Measurements from ENCODE around the gene SLC39A2. TPM values are rescaled to one million over a fixed set of nuclear protein-coding genes. Genes with fewer than 3 reads are reported as not detected.

The SLC39A2 gene
- total and polyA plus RNA-seq, 9 of the 15 experiments (the other 6 are each of a cell fraction or from before 2014, with no cell fraction given) = 0.06 to 0.09 TPM; not detected in 7

DNA sequence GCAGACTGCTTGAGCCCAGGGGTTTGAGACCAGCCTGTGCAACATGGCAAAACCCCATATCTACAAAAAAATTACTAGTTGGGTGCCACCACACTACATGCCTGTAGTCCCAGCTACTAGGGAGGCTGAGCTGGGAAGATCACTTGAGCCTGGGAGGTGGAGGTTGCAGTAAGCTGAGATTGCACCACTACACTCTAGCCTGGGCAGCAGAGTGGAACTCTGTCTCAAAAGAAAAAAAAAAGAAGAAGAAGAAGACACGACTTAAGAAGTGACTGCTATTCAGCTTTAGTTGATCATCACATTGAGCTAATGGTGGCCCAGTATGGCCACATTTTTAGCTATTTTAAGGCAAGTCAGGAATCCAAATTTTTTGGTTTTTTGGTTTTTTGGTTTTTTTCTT is 18.2 kb upstream of the SLC39A2 start (continued):
- TF ChIP-seq, protein P1, sequence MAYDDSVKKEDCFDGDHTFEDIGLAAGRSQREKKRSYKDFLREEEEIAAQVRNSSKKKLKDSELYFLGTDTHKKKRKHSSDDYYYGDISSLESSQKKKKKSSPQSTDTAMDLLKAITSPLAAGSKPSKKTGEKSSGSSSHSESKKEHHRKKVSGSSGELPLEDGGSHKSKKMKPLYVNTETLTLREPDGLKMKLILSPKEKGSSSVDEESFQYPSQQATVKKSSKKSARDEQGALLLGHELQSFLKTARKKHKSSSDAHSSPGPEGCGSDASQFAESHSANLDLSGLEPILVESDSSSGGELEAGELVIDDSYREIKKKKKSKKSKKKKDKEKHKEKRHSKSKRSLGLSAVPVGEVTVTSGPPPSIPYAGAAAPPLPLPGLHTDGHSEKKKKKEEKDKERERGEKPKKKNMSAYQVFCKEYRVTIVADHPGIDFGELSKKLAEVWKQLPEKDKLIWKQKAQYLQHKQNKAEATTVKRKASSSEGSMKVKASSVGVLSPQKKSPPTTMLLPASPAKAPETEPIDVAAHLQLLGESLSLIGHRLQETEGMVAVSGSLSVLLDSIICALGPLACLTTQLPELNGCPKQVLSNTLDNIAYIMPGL (CRISPR knock-in tag; IDR thresholded peaks at IDR 0.05) = no peak
- TF ChIP-seq MXI1 (IDR thresholded peaks at IDR 0.05; ENCODE audit: low read depth, low read length) = no peak

GRCh38 chr14:20982646-20983369 is 16.3 kb upstream of the SLC39A2 start:
- intact Hi-C loops (cut with micrococcal nuclease) (no loop called here), in situ Hi-C loops (cut with MboI) (no loop called here)
- POLR2A ChIA-PET = interaction anchor here (0.6 to 1.3 kb wide), 2 partner anchors 9 to 48 kb away, joined by 3 to 4 read pairs; no protein-coding TSS in a partner anchor
- Histone ChIP-seq H3K36me3 (ENCODE audit: control insufficient read depth, insufficient read depth, low read length) (no peaks in the 10 kb centered on the region), H3K79me2 (ENCODE audit: control insufficient read depth, insufficient read depth, low read length) (no peaks in the 10 kb centered on the region), H4K20me1 (replicated peaks; ENCODE audit: control insufficient read depth, insufficient read depth, low read length) (no peaks in the 10 kb centered on the region), H3K27ac (ENCODE audit: extremely low read depth, low read depth, low read length) (no peak overlapping the region), H3K4me1 (replicated peaks in 1 of 2; ENCODE audit: control insufficient read depth in 2 of 2, insufficient read depth in 2 of 2, low read length in 2 of 2) (peaks cover 0 to 6% of the 10 kb centered on the region in 2 experiments; a peak in 3 of 5 replicates), H3K9me3 (replicated peaks; ENCODE audit: control insufficient read depth, insufficient read depth, low read depth, low read length) (no peaks in the 10 kb centered on the region), H3K4me2 (ENCODE audit: insufficient read depth, low read length) (no peak overlapping the region), H3K27me3 (ENCODE audit: control insufficient read depth in 2 of 2, insufficient read depth in 2 of 2, low read length in 2 of 2) (no peaks in the 10 kb centered on the region), H2AFZ (ENCODE audit: low read depth, low read length) (peak overlapping the region; percentile 66), H3K9ac (ENCODE audit: insufficient read depth in 1 of 2, low read depth in 2 of 2, low read length in 2 of 2) (no peak overlapping the region; a peak in 1 of 4 replicates), H3K9me1 (ENCODE audit: control insufficient read depth, insufficient read depth, low read length) (no peaks in the 10 kb centered on the region), H3K4me3 (no peak overlapping the region)
- ATAC-seq (0 out of 3 replicates have a peak, but pooled peaks have one; percentile 43), FAIRE-seq (no peak), DNase-seq (ENCODE audit: extremely low read depth in 1 of 4, low spot score in 3 of 4) (no peak)
- WGBS (ENCODE audit: insufficient coverage, low coverage, missing lambda C conversion rate) = 38% methylated on average over 2 of the region's 2 CpGs
- CTCF ChIA-PET (ENCODE audit: low intra/inter-chr PET ratio) = no interaction called here
- no TSS peak for BruUV-seq (replicated peaks)
- TF ChIP-seq SIN3B (IDR thresholded peaks at IDR 0.05; ENCODE audit: low read depth) = no peak
- no peak for TF ChIP-seq E2F1 (CRISPR knock-in tag; IDR thresholded peaks at IDR 0.05)
- no peak for TF ChIP-seq SMAD3 (CRISPR knock-in tag; conservative IDR thresholded peaks at IDR 0.05)
- TF ChIP-seq ZNF318 (IDR thresholded peaks at IDR 0.05; ENCODE audit: borderline replicate concordance in 1 of 2, low read depth in 1 of 2) = no peak
- no peak for TF ChIP-seq ETV6 (IDR thresholded peaks at IDR 0.05; ENCODE audit: borderline replicate concordance in 1 of 2, low read depth in 2 of 2, low read length in 1 of 2)
- no peak for TF ChIP-seq ETV6 (CRISPR knock-in tag; IDR thresholded peaks at IDR 0.05; ENCODE audit: borderline replicate concordance)

All from K562 (cell line).